ENCODE results near the gene COPS3.

- TF ChIP-seq POLR2A (IDR thresholded peaks at IDR 0.05), result no peak
- TF ChIP-seq CTCF (IDR thresholded peaks at IDR 0.05), result no peak
These were observed 22.0 kb downstream of the COPS3 start for GRCh38 chr17:17258998-17259397.
